ENCODE results near the gene ZFP14.

Gene ZFP14

GRCh38 chr19:36378625-36379509, at the start of gene ZFP14 (continued):
- TF ChIP-seq ZNF670 (tag by site-specific recombination; IDR thresholded peaks at IDR 0.05; ENCODE audit: low read depth) (no peak), ZNF302 (tag by site-specific recombination; IDR thresholded peaks at IDR 0.05; ENCODE audit: low read depth) (peak; percentile 65; the same call in 1 of the 2 replicates), ZNF112 (tag by site-specific recombination; IDR thresholded peaks at IDR 0.05) (no peak), HOXD13 (CRISPR knock-in tag; IDR thresholded peaks at IDR 0.05; ENCODE audit: borderline replicate concordance) (no peak), ZBTB48 (tag by site-specific recombination; IDR thresholded peaks at IDR 0.05) (peak; percentile 40; the same call in 1 of the 2 replicates), GLIS1 (tag by site-specific recombination; IDR thresholded peaks at IDR 0.05) (peak; percentile 95), ZNF140 (tag by site-specific recombination; IDR thresholded peaks at IDR 0.05) (no peak), ZSCAN23 (tag by site-specific recombination; IDR thresholded peaks at IDR 0.05) (no peak), ZNF561 (tag by site-specific recombination; IDR thresholded peaks at IDR 0.05; ENCODE audit: borderline replicate concordance) (peak; percentile 98), ZNF544 (tag by site-specific recombination; IDR thresholded peaks at IDR 0.05) (no peak), TCF7L2 (IDR thresholded peaks at IDR 0.05; ENCODE audit: borderline replicate concordance, low read depth, low read length) (no peak), WT1 (tag by site-specific recombination; IDR thresholded peaks at IDR 0.05) (0 out of 2 replicates have a peak, but pooled peaks have one; percentile 9), SALL2 (tag by site-specific recombination; IDR thresholded peaks at IDR 0.05; ENCODE audit: borderline replicate concordance) (no peak), ZNF48 (tag by site-specific recombination; IDR thresholded peaks at IDR 0.05) (no peak), ZNF585B (tag by site-specific recombination; IDR thresholded peaks at IDR 0.05) (no peak), KLF10 (tag by site-specific recombination; IDR thresholded peaks at IDR 0.05) (peak; percentile 95), REST (tag by site-specific recombination; IDR thresholded peaks at IDR 0.05) (no peak; the same call in 1 of the 2 replicates), ZNF654 (tag by site-specific recombination; IDR thresholded peaks at IDR 0.05; ENCODE audit: low read depth) (peak; percentile 50), ZNF184 (tag by site-specific recombination; IDR thresholded peaks at IDR 0.05) (peak; percentile 30; the same call in 1 of the 2 replicates), ZBTB7A (tag by site-specific recombination; IDR thresholded peaks at IDR 0.05; ENCODE audit: low read depth) (0 out of 2 replicates have a peak, but pooled peaks have one; percentile 32), PATZ1 (tag by site-specific recombination; IDR thresholded peaks at IDR 0.05) (peak; percentile 100), ZNF664 (tag by site-specific recombination; IDR thresholded peaks at IDR 0.05) (peak; percentile 42; the same call in 1 of the 2 replicates)
- TF ChIP-seq, protein P1, sequence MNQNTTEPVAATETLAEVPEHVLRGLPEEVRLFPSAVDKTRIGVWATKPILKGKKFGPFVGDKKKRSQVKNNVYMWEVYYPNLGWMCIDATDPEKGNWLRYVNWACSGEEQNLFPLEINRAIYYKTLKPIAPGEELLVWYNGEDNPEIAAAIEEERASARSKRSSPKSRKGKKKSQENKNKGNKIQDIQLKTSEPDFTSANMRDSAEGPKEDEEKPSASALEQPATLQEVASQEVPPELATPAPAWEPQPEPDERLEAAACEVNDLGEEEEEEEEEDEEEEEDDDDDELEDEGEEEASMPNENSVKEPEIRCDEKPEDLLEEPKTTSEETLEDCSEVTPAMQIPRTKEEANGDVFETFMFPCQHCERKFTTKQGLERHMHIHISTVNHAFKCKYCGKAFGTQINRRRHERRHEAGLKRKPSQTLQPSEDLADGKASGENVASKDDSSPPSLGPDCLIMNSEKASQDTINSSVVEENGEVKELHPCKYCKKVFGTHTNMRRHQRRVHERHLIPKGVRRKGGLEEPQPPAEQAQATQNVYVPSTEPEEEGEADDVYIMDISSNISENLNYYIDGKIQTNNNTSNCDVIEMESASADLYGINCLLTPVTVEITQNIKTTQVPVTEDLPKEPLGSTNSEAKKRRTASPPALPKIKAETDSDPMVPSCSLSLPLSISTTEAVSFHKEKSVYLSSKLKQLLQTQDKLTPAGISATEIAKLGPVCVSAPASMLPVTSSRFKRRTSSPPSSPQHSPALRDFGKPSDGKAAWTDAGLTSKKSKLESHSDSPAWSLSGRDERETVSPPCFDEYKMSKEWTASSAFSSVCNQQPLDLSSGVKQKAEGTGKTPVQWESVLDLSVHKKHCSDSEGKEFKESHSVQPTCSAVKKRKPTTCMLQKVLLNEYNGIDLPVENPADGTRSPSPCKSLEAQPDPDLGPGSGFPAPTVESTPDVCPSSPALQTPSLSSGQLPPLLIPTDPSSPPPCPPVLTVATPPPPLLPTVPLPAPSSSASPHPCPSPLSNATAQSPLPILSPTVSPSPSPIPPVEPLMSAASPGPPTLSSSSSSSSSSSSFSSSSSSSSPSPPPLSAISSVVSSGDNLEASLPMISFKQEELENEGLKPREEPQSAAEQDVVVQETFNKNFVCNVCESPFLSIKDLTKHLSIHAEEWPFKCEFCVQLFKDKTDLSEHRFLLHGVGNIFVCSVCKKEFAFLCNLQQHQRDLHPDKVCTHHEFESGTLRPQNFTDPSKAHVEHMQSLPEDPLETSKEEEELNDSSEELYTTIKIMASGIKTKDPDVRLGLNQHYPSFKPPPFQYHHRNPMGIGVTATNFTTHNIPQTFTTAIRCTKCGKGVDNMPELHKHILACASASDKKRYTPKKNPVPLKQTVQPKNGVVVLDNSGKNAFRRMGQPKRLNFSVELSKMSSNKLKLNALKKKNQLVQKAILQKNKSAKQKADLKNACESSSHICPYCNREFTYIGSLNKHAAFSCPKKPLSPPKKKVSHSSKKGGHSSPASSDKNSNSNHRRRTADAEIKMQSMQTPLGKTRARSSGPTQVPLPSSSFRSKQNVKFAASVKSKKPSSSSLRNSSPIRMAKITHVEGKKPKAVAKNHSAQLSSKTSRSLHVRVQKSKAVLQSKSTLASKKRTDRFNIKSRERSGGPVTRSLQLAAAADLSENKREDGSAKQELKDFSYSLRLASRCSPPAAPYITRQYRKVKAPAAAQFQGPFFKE (tag by site-specific recombination; IDR thresholded peaks at IDR 0.05; ENCODE audit: borderline replicate concordance), result no peak
- TF ChIP-seq, protein P2, sequence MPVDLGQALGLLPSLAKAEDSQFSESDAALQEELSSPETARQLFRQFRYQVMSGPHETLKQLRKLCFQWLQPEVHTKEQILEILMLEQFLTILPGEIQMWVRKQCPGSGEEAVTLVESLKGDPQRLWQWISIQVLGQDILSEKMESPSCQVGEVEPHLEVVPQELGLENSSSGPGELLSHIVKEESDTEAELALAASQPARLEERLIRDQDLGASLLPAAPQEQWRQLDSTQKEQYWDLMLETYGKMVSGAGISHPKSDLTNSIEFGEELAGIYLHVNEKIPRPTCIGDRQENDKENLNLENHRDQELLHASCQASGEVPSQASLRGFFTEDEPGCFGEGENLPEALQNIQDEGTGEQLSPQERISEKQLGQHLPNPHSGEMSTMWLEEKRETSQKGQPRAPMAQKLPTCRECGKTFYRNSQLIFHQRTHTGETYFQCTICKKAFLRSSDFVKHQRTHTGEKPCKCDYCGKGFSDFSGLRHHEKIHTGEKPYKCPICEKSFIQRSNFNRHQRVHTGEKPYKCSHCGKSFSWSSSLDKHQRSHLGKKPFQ (tag by site-specific recombination; IDR thresholded peaks at IDR 0.05), result peak; percentile 77
- TF ChIP-seq, protein P3, sequence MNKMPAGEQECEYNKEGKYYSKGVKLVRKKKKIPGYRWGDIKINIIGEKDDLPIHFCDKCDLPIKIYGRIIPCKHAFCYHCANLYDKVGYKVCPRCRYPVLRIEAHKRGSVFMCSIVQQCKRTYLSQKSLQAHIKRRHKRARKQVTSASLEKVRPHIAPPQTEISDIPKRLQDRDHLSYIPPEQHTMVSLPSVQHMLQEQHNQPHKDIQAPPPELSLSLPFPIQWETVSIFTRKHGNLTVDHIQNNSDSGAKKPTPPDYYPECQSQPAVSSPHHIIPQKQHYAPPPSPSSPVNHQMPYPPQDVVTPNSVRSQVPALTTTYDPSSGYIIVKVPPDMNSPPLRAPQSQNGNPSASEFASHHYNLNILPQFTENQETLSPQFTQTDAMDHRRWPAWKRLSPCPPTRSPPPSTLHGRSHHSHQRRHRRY (tag by site-specific recombination; IDR thresholded peaks at IDR 0.05), result no peak
